HG03575 (cell line): ENCODE results near the gene MEI1.

Source experiments
- ATAC-seq: cut with Tn5 transposase; IDR thresholded peaks from one replicate; pipeline ENCODE4 v1.9.1; 2021; ENCODE audit not compliant: unreplicated experiment, insufficient number of reproducible peaks, low FRiP score; ENCODE audit errors: extremely low read depth

The MEI1 gene

GRCh38 chr22:41775338-41775737 lies 76.0 kb downstream of the MEI1 start:
- ATAC-seq: no peak

- no peak for ATAC-seq
These were observed 76.7 kb downstream of the MEI1 start for GRCh38 chr22:41775976-41776375.

- ATAC-seq: no peak
These were observed 77.1 kb downstream of the MEI1 start for GRCh38 chr22:41776381-41776780.

GRCh38 chr22:41777749-41778425 lies 78.6 kb downstream of the MEI1 start:
- ATAC-seq: no peak

- ATAC-seq: no peak
These were observed 80.7 kb downstream of the MEI1 start for GRCh38 chr22:41779929-41780505.

- ATAC-seq: no peak
These were observed 81.6 kb downstream of the MEI1 start for GRCh38 chr22:41780746-41781505.

GRCh38 chr22:41781507-41781906 lies 82.2 kb downstream of the MEI1 start:
- no peak for ATAC-seq

- ATAC-seq: no peak
These were observed 83.0 kb downstream of the MEI1 start for GRCh38 chr22:41782316-41782715.

- no peak for ATAC-seq
These were observed 83.4 kb downstream of the MEI1 start for GRCh38 chr22:41782751-41783150.

GRCh38 chr22:41787331-41787730 lies 88.0 kb downstream of the MEI1 start:
- no peak for ATAC-seq

GRCh38 chr22:41793871-41794270 lies 94.6 kb downstream of the MEI1 start:
- ATAC-seq: no peak

GRCh38 chr22:41798736-41799135 lies 99.4 kb downstream of the MEI1 start:
- ATAC-seq: no peak

GRCh38 chr22:41799486-41800347 lies 100.4 kb downstream of the MEI1 start:
- no peak for ATAC-seq

- no peak for ATAC-seq
These were observed 101.2 kb downstream of the MEI1 start, which contains the start of gene CCDC134 for GRCh38 chr22:41800348-41801146. CCDC134 (plus strand) TSS chr22:41800679; CDS start chr22:41808891, 8,212 bp downstream.

- no peak for ATAC-seq
These were observed 102.0 kb downstream of the MEI1 start for GRCh38 chr22:41801147-41801819.

GRCh38 chr22:41801886-41802285 lies 102.6 kb downstream of the MEI1 start:
- ATAC-seq: no peak

GRCh38 chr22:41805639-41806038 lies 106.3 kb downstream of the MEI1 start:
- no peak for ATAC-seq

GRCh38 chr22:41808400-41808799 lies 109.1 kb downstream of the MEI1 start:
- no peak for ATAC-seq
